Ramos (cell line): Measurements from ENCODE around the gene PNMA8A.

Experiments
- in situ Hi-C: fragments of 300-500 bp; cut with MboI; formaldehyde crosslinking; loops from one replicate; pipeline ENCODE4 v1.14.3; 2022; ENCODE audit warnings: low sequenced_read_pairs; ENCODE audit not compliant: unreplicated experiment

PNMA8A gene

DNA sequence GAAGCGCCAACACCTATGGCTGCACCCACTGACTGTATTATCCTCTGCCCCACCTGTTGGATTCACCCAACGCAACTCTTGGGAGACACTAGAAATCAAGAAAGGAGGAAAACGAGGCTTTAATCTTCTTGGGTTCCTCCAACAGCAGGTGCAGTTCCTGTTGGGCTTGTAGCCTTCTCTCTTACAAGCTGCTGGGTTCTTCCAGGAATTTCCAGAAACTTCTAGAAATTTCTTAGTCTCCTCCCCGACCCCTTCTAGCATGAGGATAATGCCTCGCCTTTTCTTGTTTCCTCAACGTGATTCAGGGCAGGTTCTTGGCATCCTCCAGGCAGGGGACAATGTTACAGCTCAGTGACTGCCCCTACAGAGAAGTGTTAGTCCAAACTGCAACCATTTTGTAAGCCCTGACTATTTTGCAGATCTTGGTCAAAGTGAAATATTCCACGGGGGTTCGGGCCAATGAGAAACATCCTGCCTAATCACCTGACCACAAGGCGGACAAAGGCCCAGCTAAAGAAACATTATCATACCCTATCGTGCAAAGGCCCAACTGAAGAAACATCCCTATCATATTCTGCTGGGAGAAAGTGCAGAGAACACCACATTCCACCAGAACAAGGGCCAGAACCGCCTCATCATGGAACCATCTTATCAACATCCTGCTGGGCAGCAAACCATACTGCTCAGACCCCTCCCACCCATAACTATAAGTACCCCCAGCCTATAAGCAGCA is 614 bp upstream of the PNMA8A start:
- in situ Hi-C loops = no loop called here

DNA sequence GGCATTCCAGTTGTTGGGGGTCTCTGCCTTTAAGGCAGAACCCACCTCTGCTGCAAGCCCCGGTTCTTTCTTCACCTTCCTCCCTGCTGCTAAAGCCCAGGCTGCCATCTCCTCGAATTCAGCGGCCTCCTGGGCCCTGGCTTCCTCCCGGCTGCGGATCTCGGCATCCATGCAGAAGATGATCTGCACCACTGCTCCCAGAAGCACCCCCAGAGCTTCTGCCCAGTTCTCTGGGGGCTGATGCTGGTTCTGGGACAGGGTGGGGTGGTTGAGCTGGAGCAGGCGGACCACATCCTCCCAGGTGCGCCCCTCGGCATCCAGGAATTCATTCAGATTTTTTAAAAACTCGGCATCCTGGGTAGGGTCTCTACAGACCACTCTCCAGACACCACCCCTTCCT is 987 bp downstream of the PNMA8A start:
- in situ Hi-C loops = no loop called here

DNA sequence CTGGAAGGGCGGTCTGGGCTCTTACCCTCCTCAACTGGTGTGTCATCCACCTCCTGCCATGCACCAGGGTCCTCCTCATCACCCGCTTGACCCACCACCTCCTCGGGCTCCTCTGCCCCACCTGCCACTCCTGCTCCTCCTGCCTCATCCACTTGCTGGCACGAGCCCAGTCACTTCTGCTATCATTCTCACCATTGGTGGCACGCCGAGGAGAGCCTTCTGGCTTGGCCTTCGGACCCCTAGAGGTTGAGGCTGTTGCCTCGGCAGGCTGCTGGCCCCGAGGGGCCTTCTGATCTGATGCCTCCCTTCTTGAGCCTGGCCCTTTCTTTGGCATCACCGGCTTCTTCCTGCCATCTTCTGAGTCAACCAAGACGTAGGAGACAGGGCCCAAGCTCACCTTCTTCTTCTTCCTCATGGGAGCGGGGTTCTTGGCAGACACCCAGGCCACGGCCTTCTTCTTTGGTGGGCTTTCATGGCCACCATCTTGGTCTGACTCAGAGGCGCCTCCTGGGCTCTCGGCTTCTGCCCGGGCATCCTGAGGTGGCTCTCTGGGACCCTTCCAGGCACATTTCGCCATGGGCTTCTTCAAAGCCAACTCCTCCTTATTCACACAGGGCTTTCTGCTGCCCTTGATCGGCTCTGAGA is 1.7 kb downstream of the PNMA8A start:
- in situ Hi-C loops = no loop called here

DNA sequence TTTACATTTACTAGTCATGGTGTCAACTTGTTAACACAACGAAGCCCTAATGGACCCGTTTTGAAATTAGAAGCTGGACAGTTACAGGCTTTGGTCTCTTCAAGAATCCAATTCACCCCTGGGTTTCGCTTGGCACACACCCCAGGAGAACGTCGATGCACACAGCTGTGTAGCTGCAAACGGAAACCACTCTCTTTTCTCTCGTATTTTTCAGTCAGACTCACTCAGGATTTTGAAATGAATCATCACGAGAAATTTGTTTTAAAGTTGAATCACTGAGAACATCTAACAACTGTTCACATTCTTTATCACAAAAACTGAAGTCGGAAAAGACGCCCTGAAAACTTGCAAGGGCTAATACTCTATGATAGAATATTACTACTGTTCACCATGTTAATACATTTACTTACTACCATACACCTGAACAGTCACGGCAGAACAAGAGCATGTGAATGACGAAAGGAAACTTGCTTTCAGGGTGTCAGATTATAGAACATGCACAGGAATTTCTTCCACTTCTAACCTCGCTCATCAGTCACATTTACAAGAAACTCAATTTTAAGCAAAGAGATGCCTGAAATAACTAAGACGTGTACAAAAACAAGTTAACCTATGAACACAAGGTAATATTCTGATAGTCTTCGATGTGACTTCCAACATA is 4.7 kb downstream of the PNMA8A start:
- in situ Hi-C loops = no loop called here

DNA sequence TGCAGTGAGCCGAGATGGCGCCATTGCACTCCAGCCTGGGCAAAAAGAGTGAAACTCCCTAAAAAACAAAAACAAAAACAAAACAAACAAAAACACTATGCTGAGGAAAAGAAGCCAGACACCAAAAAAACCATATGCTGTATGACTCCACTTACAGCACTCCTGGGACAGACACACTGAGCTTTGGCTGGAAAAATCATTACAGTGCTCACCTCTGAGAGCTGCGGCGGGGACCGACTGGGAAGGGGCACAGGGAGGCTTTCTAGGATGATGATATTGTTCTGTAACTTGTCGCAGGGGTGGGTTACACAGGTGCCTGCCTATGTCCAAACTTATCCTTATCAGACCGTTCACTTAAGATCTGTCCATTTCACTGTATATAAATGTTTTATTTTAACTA is 7.8 kb downstream of the PNMA8A start:
- in situ Hi-C loops = no loop called here

DNA sequence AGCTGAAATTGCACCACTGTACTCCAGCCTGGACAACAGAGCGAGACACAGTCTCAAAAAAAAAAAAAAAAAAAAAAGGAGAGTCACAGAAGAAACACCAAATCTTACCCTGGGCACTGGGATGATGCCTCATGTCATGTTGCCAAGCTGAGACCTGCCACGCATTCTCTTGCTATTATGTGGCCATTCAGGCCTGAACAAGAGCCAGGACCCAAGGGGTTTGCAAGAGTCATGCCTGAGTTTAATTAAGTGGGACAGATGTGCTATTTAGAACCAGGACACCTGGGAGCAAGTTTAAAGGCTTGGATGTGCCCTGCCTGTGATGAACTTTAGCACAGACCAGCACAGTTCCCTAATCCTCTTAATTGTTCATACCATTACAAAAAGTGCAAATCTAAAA is 9.8 kb downstream of the PNMA8A start:
- in situ Hi-C loops = no loop called here

DNA sequence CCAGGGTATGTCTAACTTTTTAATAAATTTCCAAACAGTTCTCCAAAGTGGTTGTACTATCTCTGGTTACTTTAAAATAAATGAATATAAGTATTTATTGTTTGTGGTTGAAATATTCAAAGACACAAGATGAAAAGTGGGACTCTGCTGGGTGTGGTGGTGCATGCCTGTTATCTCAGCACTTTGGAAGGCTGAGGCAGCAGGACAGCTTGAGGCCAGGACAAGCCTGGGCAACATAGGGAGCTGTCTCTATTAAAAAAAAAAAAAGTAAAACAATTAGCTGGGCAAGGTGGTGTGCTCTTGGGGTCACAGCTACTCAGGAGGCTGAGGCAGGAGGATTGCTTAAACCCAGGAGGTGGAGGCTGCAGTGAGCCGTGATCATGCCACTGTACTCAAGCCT is 10.4 kb downstream of the PNMA8A start:
- in situ Hi-C loops = no loop called here

DNA sequence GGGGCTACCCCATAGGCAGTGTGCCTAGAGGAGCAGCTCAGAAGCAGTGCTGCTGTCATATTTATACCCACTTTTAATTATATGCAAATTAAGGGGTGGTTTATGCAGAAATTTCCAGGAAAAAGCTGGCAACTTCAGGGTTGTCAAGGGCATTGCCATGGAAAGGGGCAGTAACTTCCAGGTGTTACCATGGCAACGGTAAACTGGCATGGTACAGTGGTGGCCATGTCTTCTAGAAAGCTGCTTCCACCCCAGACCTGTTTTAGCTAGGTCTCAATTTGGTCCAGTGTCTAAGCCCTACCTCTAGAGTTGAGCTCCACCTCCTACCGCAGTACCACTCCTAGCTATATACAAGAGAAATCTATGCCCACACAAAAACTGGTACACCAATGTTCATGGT is 11.3 kb downstream of the PNMA8A start:
- in situ Hi-C loops = no loop called here

DNA sequence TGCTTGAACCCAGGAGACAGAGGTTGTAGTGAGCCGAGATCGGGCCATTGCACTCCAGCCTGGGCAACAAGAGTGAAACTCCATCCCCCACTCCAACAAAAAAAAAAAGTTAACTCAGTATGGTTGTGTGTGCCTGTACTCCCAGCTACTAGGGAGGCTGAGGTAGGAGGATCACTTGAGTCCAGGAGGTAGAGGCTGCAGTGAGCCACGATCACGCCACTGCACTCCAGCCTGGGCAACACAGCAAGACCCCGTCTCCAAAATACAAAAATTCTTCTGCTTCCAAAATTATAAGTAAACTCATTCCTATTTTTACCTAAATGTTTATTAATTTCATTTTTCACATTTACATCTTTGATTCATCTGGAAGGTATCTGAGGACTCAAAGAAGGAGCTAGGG is 14.4 kb downstream of the PNMA8A start:
- in situ Hi-C loops = no loop called here

DNA sequence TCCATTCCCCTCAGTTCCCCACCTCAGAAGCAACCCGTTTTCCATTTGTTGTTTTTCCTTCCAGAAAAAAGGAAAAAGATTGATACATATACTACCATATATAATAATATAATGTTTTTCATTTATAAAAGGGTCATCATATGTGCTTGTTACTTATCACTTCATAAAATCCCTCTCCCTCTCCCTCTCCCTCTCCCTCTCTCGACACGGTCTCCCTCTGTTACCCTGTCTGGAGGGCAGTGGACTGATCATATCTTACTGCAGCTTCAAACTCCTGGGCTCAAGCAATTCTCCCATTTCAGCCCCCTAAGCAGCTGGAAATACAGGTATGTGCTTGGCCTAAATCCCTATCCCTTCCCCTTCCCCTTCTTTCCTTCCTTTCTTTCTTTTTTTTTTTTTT is 17.1 kb downstream of the PNMA8A start:
- in situ Hi-C loops = no loop called here

DNA sequence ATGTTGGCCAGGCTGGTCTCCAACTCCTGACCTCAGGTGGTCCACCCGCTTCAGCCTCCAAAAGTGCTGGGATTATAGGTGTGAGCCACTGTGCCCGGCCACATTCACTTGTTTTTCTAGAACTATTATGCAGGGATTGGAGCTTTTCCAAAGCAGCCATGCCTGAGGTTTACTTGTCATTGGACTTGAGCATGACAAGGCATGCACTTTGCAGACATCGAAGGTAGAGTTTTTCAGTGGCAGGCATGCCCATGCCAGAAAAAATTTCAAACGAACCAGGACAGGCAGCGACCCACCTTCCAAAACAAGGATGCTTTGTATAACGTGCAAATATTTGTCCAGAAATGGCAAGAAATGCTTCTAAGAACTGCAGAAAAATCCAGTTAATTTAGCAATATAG is 17.7 kb downstream of the PNMA8A start:
- in situ Hi-C loops = no loop called here

DNA sequence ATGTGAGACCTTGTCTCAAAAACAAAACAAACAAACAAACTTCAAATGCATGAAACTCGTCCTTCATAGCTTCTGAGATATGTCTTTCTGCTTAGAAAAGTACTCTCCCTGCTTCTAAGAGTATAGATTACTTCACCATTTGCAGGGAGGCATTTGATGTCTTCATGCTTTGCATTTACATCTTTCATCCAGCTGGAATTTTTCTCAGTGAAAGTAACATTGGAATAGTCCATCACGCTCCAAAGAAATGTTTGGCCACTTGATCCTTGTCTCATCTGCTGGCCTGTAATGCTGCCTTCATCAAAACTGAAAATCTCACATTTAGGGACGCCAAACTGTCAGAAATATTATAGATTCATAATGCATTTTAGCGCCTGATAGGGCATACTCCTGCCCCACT is 19.2 kb downstream of the PNMA8A start:
- in situ Hi-C loops = no loop called here

DNA sequence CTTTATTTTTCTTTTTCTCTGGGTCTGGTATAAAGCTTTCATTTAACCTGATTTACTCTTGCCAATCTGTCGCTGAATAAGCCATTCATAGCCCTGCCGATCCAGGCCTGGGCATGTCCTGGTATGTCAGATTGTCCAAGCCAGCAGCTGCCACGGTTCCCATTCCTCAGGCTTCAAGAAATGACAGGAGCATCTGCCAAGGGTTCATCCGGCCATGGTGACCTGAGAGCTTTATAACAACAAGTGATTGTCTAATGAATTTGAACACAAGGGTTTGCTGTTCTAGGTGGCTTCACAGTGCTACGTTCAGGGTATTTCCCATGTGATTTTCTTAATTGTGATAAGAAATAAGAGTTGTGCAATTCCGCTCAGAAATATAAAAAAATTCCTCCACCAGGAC is 20.0 kb downstream of the PNMA8A start:
- in situ Hi-C loops = no loop called here

DNA sequence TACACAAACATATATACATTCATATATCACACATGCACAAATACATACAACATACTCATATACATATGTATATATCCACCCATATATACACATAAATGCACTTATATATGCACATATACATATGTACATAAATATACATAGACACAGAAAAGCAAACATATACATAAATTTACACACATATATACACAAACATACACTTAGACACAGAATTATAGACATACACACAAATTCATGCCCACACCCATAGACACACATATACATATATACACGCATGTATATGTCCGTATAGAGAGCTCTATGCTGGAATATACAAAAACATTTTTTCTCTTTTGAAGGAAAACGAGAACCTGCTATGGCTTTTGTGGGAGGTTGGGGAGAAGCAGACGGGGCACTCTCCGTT is 20.6 kb downstream of the PNMA8A start:
- in situ Hi-C loops = no loop called here

DNA sequence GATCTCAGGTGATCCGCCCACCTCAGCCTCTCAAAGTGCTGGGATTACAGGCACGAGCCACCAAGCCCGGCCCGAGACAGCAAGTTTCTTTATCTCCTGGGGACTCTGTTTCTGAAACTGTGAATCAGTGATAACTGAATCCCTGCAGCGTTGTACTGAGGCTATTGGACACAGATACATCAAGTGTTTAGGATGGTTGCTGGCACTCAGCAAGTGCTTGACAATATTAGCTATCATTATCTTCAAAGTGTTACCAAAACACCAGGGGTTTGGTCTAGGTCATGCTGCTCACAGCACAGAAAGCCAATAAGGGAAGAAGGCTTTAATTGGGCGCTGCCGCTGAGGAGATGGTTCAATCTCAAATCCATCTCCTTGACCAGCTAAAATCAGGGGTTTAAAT is 22.1 kb downstream of the PNMA8A start:
- in situ Hi-C loops = no loop called here

DNA sequence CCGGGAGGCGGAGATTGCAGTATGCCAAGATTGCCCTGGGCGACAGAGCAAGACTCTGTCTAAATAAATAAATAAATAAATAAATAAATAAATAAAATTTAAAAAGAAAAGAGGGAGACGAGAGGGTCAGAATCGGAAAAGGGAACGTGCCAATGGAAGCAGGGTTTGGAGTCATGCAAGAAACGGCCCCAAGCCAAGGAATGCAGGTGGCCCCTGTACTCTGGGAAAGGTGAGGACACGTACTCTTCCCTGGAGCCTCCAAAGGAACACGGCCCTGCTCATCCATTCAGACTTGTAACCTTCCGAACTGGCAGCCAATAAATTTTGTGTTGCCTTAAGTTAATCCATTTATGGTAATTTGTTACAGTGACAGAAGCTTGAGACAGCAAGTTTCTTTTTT is 22.8 kb downstream of the PNMA8A start:
- in situ Hi-C loops = no loop called here

DNA sequence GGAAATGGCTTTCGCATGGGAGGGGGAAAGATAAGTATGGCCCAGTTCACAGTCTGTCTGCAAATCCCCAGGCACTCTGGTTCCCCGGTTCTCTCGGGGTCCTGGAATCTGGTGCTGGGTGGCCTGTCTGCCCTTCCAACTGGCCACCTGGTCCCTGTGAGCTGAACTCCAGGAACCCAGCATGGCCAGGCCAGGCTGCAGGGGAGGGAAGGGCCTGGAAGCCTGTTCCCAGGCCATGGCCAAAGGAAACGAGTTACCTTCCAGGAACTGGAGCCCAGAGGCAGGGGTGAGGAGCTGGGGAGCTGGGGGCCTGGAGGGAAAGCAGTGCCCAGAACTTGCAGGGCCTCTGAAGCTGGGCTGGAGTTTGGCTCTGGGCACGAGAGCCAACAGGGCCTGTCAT is 23.5 kb downstream of the PNMA8A start:
- in situ Hi-C loops = no loop called here

DNA sequence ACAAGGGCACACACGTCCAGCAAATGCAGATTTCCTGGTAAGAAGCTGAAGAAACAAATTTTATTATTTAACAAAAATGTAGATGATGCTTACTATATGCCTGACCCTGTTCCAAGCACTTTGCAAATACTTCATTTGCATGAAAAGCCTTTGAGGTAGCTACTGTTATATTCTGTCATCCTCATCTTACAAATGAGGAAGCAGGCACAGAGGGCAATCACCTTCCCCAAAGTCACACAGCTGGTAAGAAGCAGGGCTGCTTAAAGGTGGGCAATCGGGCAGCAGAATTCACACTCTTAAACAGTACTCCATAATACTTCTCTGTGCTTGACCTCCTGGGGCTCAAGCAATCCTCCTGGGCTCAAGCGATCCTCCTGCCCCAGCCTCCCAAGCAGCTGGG is 24.4 kb downstream of the PNMA8A start:
- in situ Hi-C loops = no loop called here

DNA sequence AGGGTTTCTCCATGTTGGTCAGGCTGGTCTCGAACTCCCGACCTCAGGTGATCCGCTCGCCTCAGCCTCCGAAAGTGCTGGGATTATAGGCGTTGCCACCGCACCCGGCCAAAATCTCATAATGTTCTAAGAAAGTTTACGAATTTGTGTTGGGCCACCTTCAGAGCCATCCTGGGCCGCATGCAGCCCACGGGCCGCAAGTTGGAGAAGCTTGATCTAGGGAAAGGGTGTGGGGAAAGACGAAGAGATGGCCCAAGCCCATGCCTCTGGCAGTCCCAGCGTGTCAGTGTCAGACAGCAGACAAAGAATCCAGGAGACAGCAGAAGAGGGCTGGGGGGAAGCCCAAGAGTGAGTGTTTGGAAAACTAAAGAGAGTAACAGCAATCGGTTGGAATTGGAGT is 25.3 kb downstream of the PNMA8A start:
- in situ Hi-C loops = no loop called here

DNA sequence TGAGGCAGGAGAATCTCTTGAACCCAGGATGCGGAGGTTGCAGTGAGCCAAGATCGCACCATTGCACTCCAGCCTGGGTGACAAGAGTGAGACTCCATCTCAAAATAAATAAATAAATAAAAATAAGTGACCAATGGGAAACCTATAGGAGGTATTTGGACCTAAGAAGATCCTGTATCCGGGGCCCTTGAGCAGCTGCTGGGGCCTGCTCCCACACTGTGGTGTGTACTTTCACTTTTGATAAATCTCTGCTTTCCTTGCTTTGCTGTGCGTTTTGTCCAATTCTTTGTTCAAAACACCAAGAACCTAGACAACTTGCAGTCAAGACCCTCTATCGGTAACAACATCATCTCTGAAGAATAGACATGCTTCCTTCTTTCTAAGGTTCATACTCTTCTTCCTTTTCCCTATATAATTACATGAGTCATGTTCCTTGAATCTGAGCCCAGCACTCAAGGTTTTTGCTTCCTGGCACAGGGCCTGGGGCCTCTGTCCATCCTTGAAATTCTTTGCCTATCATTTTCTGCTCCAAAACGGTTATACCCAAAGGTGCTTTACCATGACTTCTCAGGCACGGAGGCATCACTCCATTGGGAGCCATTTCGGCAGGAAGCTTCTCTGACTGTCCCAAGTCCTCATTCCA is 28.4 kb downstream of the PNMA8A start:
- in situ Hi-C loops = no loop called here

DNA sequence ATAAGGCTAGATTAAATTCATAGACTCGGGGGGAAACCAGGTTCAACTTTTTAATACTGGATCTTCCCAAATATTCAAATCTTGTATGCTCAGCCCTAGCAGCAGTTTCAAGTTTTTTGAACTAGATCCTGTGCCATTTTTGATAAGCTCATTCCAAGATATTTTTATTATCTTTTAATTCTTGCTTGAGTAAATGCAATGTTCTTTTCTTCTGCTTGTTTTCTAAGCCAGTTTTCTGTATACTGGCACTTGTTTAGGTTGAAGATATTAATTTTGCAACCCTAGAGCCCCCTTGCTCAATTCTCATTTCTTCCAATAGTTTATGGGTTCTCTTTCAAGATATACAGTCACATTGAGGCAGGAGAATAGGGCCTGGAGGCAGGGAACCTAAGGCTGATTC is 29.5 kb downstream of the PNMA8A start:
- in situ Hi-C loops = no loop called here
